IPS-NIHi7 (cell line): ENCODE results near the gene TYMP.

Experiments used
- DNase-seq: peaks from one replicate; pipeline ENCODE4 v3.0.0; 2012; ENCODE audit warnings: mixed read lengths; ENCODE audit errors: extremely low spot score

The TYMP gene

GRCh38 chr22:50506611-50507420 lies 23.0 kb downstream of the TYMP start:
- DNase-seq: no peak

- no peak for DNase-seq
Observed at GRCh38 chr22:50505776-50506610, 23.8 kb downstream of the TYMP start.

GRCh38 chr22:50505276-50505775 lies 24.5 kb downstream of the TYMP start:
- no peak for DNase-seq

GRCh38 chr22:50504369-50505211 lies 25.2 kb downstream of the TYMP start:
- DNase-seq: no peak

- DNase-seq: no peak
Observed at GRCh38 chr22:50503475-50504145, 26.2 kb downstream of the TYMP start.

GRCh38 chr22:50502628-50503474 lies 27.0 kb downstream of the TYMP start:
- DNase-seq: no peak

- DNase-seq: no peak
Observed at GRCh38 chr22:50502096-50502495, 27.7 kb downstream of the TYMP start.

- no peak for DNase-seq
Observed at GRCh38 chr22:50500452-50500851, 29.4 kb downstream of the TYMP start.

- DNase-seq: peak; percentile 87
Observed at GRCh38 chr22:50498322-50498890, 31.4 kb downstream of the TYMP start.

- DNase-seq: no peak
Observed at GRCh38 chr22:50497093-50497492, 32.7 kb downstream of the TYMP start.

GRCh38 chr22:50490531-50491308 lies 39.1 kb downstream of the TYMP start:
- DNase-seq: no peak

- no peak for DNase-seq
Observed at GRCh38 chr22:50489363-50490243, 40.2 kb downstream of the TYMP start.

GRCh38 chr22:50488886-50489285 lies 40.9 kb downstream of the TYMP start:
- DNase-seq: no peak

GRCh38 chr22:50488006-50488677 lies 41.7 kb downstream of the TYMP start:
- DNase-seq: no peak

GRCh38 chr22:50487290-50488005 lies 42.4 kb downstream of the TYMP start:
- no peak for DNase-seq

GRCh38 chr22:50486561-50487289 lies 43.1 kb downstream of the TYMP start, which contains the start of gene MIOX:
Gene MIOX (plus strand): TSS chr22:50486859. CDS start chr22:50486898, 39 bp downstream.
- no peak for DNase-seq
